HCT116 (cell line): ENCODE measurements around the gene POLR3GL. TPM values are rescaled to one million over a fixed set of nuclear protein-coding genes. Genes with fewer than 3 reads are reported as not detected.

Source experiments
- ATAC-seq: fragments of 200-7000 bp; cut with Tn5 transposase; 2 replicates; pipeline ENCODE4 v1.9.1; 2020; ENCODE audit warnings: mild to moderate bottlenecking, moderate library complexity
- BruUV-seq: library from RNA; stranded (reverse); fragments of 400-500 nt; replicated peaks from 2 replicates; lab custom pipeline; 2021; lab: Mats Ljungman, UMichigan
- CTCF ChIA-PET: fragments of 300-600 bp; sonication (Branson Sonifier 250); formaldehyde crosslinking; loops from one replicate; lab custom pipeline; 2021; ENCODE audit warnings: antibody characterized with exemption; lab: Charles Lee
- POLR2A ChIA-PET: fragments of 300-600, 350-600 bp; sonication (Branson Sonifier 250); formaldehyde crosslinking; loops from one replicate; lab custom pipeline; 2021; ENCODE audit warnings: antibody characterized with exemption; lab: Charles Lee
- RAD21 ChIA-PET, 2 experiments: fragments of 300-600 bp; sonication (Branson Sonifier 250); formaldehyde crosslinking; loops; one replicate each; lab custom pipeline; 2023; ENCODE audit warnings: low total read pairs in 2 of 2; ENCODE audit not compliant: uncharacterized antibody in 2 of 2, unreplicated experiment in 2 of 2, low non-redundant PET in 1 of 2; lab: Charles Lee
- DNase-seq: peaks from one replicate; pipeline ENCODE4 v3.0.0-alpha.2; 2010; ENCODE audit warnings: low read depth, low spot score
- H2AFZ ChIP-seq: fragments of 200-600 bp; shearing (Covaris generic), sonication (generic); 2 replicates; pipeline ENCODE4 v1.6.1; 2017; ENCODE audit warnings: low read depth, mixed run types, mixed read lengths, antibody characterized with exemption, low read length; ENCODE audit not compliant: poor library complexity, severe bottlenecking
- H3K27ac ChIP-seq: 2 replicates; pipeline ENCODE4 v1.5.1; 2012; ENCODE audit warnings: low read depth, low read length
- H3K27me3 ChIP-seq: fragments of 200-600 bp; sonication (generic); 2 replicates; pipeline ENCODE4 v1.6.1; 2016; ENCODE audit warnings: mixed run types, low read length, mixed read lengths; ENCODE audit not compliant: insufficient read depth
- H3K36me3 ChIP-seq, 2 experiments: fragments of 200-500 bp in 1 of 2; fragments of 200-600 bp in 1 of 2; sonication (Bioruptor generic) in 1 of 2; sonication (generic) in 1 of 2; 2 replicates each; pipeline versions ENCODE4 v1.5.1 to v1.6.1; 2014 to 2016; ENCODE audit warnings: low read length in 2 of 2, inconsistent platforms in 1 of 2, mixed read lengths in 1 of 2, mixed run types in 1 of 2; ENCODE audit not compliant: insufficient read depth in 2 of 2, control insufficient read depth in 1 of 2
- H3K4me1 ChIP-seq, 2 experiments: fragments of 200-600 bp in 1 of 2; sonication (generic) in 1 of 2; 2 replicates each; pipeline versions ENCODE4 v1.5.1 to v1.6.1; 2012 to 2017; ENCODE audit warnings: low read length in 2 of 2, inconsistent platforms in 1 of 2, mild to moderate bottlenecking in 1 of 2, mixed read lengths in 1 of 2, mixed run types in 1 of 2, moderate library complexity in 1 of 2; ENCODE audit not compliant: insufficient read depth in 2 of 2, control insufficient read depth in 1 of 2
- H3K4me2 ChIP-seq: fragments of 200-600 bp; sonication (generic); 2 replicates; pipeline ENCODE4 v1.6.1; 2017; ENCODE audit warnings: mixed run types, low read length, mixed read lengths
- H3K4me3 ChIP-seq, 2 experiments: fragments of 200-600 bp in 1 of 2; sonication (generic) in 1 of 2; replicated peaks in 1 of 2; 2 replicates each; pipeline ENCODE4 v1.5.1; 2011 to 2016; ENCODE audit warnings: low read length in 2 of 2, control low read depth in 1 of 2, low read depth in 1 of 2, mild to moderate bottlenecking in 1 of 2, mixed read lengths in 1 of 2, mixed run types in 1 of 2
- H3K79me2 ChIP-seq: fragments of 200-600 bp; sonication (generic); 2 replicates; pipeline ENCODE4 v1.6.1; 2017; ENCODE audit warnings: mild to moderate bottlenecking, mixed run types, low read length, moderate library complexity, mixed read lengths; ENCODE audit not compliant: insufficient read depth
- H3K9ac ChIP-seq: fragments of 200-600 bp; sonication (generic); 2 replicates; pipeline ENCODE4 v1.6.1; 2016; ENCODE audit warnings: low read length, mixed read lengths
- H3K9me2 ChIP-seq: fragments of 200-600 bp; sonication (generic), shearing (Covaris generic); 2 replicates; pipeline ENCODE4 v1.6.1; 2017; ENCODE audit warnings: mixed run types, mild to moderate bottlenecking, moderate library complexity; ENCODE audit not compliant: insufficient read depth
- H3K9me3 ChIP-seq, 2 experiments: fragments of 200-500 bp in 1 of 2; fragments of 200-600 bp in 1 of 2; sonication (Bioruptor generic) in 1 of 2; sonication (generic) in 1 of 2; 2 replicates each; pipeline ENCODE4 v1.6.1; 2014 to 2017; ENCODE audit warnings: low read length in 2 of 2, mixed read lengths in 2 of 2, inconsistent platforms in 1 of 2, low read depth in 1 of 2, mild to moderate bottlenecking in 1 of 2, mixed run types in 1 of 2, moderate library complexity in 1 of 2; ENCODE audit not compliant: control insufficient read depth in 1 of 2, insufficient read depth in 1 of 2
- H4K20me1 ChIP-seq: fragments of 200-600 bp; sonication (generic), shearing (Covaris generic); 2 replicates; pipeline ENCODE4 v1.6.1; 2017; ENCODE audit warnings: mixed run types, mild to moderate bottlenecking, moderate library complexity; ENCODE audit not compliant: insufficient read depth
- ATF3 ChIP-seq: IDR thresholded peaks from 2 replicates; pipeline ENCODE4 v1.6.1; 2012
- FOSL1 ChIP-seq: IDR thresholded peaks from 2 replicates; pipeline ENCODE4 v1.6.1; 2012; ENCODE audit warnings: low read depth
- JUND ChIP-seq: IDR thresholded peaks from 2 replicates; pipeline ENCODE4 v1.6.1; 2012
- MAX ChIP-seq: IDR thresholded peaks from 2 replicates; pipeline ENCODE4 v1.6.1; 2012
- SP1 ChIP-seq: IDR thresholded peaks from 2 replicates; pipeline ENCODE4 v1.6.1; 2012; ENCODE audit warnings: low read depth
- TCF7L2 ChIP-seq: IDR thresholded peaks from 2 replicates; pipeline ENCODE4 v1.7.0; 2011; ENCODE audit warnings: borderline replicate concordance, inconsistent platforms; ENCODE audit not compliant: insufficient read depth, insufficient read length; ENCODE audit errors: extremely low read depth
- intact Hi-C: fragments of 100-400 bp; cut with micrococcal nuclease; formaldehyde crosslinking; loops from 2 replicates; pipeline ENCODE4 v1.10.0; 2022
- total RNA-seq: library from RNA; stranded (reverse); gene quantifications from one replicate; pipeline ENCODE4 v1.2.1, GENCODE V29; 2021; ENCODE audit not compliant: unreplicated experiment

Gene POLR3GL
- total RNA-seq, 1 experiment from 2014 or later = 17.9 TPM

DNA sequence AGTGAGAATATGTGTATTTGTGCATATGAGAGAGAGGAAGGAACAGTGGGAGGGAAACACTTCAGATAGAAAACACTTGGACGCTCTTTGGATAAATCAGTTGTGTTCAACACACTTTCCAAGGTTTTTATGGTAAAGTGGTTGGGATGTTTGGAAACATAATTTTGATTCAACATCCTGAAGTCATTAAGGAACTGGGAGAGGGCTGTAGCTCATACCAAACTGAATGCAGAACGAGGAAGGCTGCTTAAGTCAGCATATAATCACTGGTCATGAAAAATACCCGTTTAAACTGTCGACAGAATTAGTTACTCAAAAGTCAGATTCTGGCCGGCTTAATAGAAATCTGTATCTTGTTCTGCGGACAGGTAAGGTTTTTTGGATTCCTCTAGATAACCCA lies 21.6 kb upstream of the POLR3GL start:
- Histone ChIP-seq H3K9me3 (no peaks in the 10 kb centered on the region), H3K9ac (no peak overlapping the region), H2AFZ (no peak overlapping the region), H3K79me2 (no peaks in the 10 kb centered on the region), H3K27ac (no peak overlapping the region), H3K4me2 (no peak overlapping the region), H3K4me1 (peaks cover 0 to 3% of the 10 kb centered on the region in 2 experiments; a peak in 1 of 4 replicates), H3K27me3 (no peaks in the 10 kb centered on the region), H4K20me1 (no peaks in the 10 kb centered on the region), H3K9me2 (no peaks in the 10 kb centered on the region), H3K4me3 (no peak overlapping the region), H3K36me3 (no peaks in the 10 kb centered on the region)
- intact Hi-C loops = loop anchor here (10.0 kb wide), 1 partner anchor 62 kb away; no protein-coding TSS in a partner anchor
- ChIA-PET CTCF (no interaction called here), POLR2A (interaction anchor here (1.1 kb wide), 1 partner anchor 12 kb away, joined by 3 read pairs; no protein-coding TSS in a partner anchor), RAD21 (no interaction called here)
- ATAC-seq (no peak), DNase-seq (no peak)
- TF ChIP-seq MAX = no peak
- no peak for TF ChIP-seq ATF3
- TF ChIP-seq SP1 = no peak
- no peak for TF ChIP-seq JUND
- no TSS peak for BruUV-seq

- Histone ChIP-seq H3K9me3 (no peaks in the 10 kb centered on the region), H3K9me2 (no peaks in the 10 kb centered on the region), H2AFZ (no peak overlapping the region), H3K79me2 (no peaks in the 10 kb centered on the region), H3K9ac (no peak overlapping the region), H4K20me1 (no peaks in the 10 kb centered on the region), H3K4me3 (no peak overlapping the region), H3K4me1 (peaks cover 0 to 3% of the 10 kb centered on the region in 2 experiments; a peak in 1 of 4 replicates), H3K27ac (no peak overlapping the region), H3K36me3 (no peaks in the 10 kb centered on the region), H3K27me3 (no peaks in the 10 kb centered on the region), H3K4me2 (no peak overlapping the region)
- no peak for DNase-seq
- CTCF ChIA-PET = no interaction called here
- RAD21 ChIA-PET = no interaction called here
- ATAC-seq = no peak
- TF ChIP-seq TCF7L2 (no peak), FOSL1 (no peak)
- POLR2A ChIA-PET = no interaction called here
- intact Hi-C loops = loop anchor here (10.0 kb wide), 1 partner anchor 60 kb away; no protein-coding TSS in a partner anchor
- no TSS peak for BruUV-seq
Observed at GRCh38 chr1:145944532-145944931, 20.0 kb upstream of the POLR3GL start.
